ENCODE results near the gene MCF2L2.

DNA sequence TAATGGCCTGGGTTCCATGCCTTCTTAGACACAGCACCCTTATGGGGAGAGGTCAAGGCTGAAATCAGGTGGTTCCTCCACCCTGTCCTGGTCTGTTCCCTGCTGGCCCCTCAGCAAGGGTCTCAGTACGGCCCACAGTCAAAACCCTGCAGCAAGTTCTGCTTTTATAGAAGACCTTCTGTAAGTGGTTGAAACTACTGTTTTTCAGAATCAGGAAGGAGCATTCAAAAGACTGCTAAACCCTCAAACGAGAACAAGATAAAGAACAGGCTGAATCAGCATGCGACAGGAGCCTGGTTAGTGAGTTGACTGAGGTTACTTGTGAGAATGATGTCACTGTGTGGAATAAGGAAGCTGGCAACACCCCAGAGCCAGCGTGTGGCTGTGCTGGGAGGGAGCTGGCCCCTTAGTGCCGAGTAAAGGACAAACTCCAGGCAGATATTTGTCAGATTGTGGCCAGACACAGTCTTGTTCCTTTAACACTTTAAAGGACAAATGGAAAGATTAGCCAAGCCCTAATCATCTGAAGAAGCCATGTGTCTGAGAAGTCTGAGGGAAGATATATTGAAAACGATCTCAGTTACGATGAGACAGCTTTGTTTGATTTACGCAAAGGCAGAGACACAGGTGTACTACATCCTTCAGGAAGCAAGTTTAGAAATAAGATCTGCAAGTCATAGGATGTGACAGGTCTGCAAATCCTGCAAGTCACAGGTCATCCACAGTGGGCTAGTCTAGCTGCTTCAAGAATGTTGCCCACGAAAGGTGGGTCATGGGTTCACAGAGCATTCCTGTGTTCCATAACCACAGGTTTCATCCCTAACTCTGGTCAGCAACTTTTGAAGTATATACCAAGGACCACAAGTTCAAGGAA is 121.4 kb downstream of the MCF2L2 start:
- TF ChIP-seq, protein P1, sequence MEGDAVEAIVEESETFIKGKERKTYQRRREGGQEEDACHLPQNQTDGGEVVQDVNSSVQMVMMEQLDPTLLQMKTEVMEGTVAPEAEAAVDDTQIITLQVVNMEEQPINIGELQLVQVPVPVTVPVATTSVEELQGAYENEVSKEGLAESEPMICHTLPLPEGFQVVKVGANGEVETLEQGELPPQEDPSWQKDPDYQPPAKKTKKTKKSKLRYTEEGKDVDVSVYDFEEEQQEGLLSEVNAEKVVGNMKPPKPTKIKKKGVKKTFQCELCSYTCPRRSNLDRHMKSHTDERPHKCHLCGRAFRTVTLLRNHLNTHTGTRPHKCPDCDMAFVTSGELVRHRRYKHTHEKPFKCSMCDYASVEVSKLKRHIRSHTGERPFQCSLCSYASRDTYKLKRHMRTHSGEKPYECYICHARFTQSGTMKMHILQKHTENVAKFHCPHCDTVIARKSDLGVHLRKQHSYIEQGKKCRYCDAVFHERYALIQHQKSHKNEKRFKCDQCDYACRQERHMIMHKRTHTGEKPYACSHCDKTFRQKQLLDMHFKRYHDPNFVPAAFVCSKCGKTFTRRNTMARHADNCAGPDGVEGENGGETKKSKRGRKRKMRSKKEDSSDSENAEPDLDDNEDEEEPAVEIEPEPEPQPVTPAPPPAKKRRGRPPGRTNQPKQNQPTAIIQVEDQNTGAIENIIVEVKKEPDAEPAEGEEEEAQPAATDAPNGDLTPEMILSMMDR (IDR thresholded peaks at IDR 0.05): no peak
- TF ChIP-seq GATA3 (IDR thresholded peaks at IDR 0.05; ENCODE audit: borderline replicate concordance): no peak
- TF ChIP-seq HOXB13 (CRISPR knock-in tag; IDR thresholded peaks at IDR 0.05; ENCODE audit: low read depth): no peak
- TF ChIP-seq CEBPB (IDR thresholded peaks at IDR 0.05): no peak
- TF ChIP-seq, protein P2, sequence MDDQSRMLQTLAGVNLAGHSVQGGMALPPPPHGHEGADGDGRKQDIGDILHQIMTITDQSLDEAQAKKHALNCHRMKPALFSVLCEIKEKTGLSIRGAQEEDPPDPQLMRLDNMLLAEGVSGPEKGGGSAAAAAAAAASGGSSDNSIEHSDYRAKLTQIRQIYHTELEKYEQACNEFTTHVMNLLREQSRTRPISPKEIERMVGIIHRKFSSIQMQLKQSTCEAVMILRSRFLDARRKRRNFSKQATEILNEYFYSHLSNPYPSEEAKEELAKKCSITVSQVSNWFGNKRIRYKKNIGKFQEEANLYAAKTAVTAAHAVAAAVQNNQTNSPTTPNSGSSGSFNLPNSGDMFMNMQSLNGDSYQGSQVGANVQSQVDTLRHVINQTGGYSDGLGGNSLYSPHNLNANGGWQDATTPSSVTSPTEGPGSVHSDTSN (IDR thresholded peaks at IDR 0.05): no peak
- no peak for TF ChIP-seq BHLHE40 (IDR thresholded peaks at IDR 0.05; ENCODE audit: low read depth, low read length)
- TF ChIP-seq, protein P3, sequence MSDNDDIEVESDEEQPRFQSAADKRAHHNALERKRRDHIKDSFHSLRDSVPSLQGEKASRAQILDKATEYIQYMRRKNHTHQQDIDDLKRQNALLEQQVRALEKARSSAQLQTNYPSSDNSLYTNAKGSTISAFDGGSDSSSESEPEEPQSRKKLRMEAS (IDR thresholded peaks at IDR 0.05): no peak
- TF ChIP-seq SREBF2 (IDR thresholded peaks at IDR 0.05): no peak
